NCI-H187 treated with DMSO at 0.1 percent for 48 hours (cell line): ENCODE data around the gene KLK8.

Experiments
- DNase-seq: peaks from one replicate; lab custom pipeline; 2025; lab: John Stamatoyannopoulos, UW

The KLK8 gene

GRCh38 chr19:50949861-50950260, 51.5 kb downstream of the KLK8 start:
- DNase-seq, result no peak

- no peak for DNase-seq
Observed at GRCh38 chr19:50947123-50947522, 54.3 kb downstream of the KLK8 start.
